HG02763 (cell line): ENCODE results near the gene DGKE.

Experiments
- ATAC-seq: cut with Tn5 transposase; IDR thresholded peaks from one replicate; pipeline ENCODE4 v1.9.1; 2021; ENCODE audit warnings: mild to moderate bottlenecking, moderate library complexity; ENCODE audit not compliant: unreplicated experiment

The DGKE gene

DNA sequence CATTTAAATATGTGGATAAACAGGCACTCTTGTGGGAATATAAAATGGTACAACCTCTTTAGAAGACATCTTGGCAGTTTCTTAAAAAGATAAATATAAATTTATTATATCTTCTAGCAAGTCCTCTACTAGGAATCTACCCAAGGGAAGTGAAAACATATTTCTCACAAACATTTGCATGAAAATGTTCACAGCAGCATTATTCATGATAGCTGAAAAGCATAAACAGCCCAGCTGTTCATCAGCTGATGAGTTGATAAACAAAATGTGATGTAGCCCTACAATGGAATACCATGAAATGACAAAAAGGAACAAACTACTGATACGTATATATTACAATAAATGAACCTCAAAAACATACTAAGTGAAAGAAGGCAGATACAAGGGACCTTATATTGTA, 12.0 kb downstream of the DGKE start:
- no peak for ATAC-seq

DNA sequence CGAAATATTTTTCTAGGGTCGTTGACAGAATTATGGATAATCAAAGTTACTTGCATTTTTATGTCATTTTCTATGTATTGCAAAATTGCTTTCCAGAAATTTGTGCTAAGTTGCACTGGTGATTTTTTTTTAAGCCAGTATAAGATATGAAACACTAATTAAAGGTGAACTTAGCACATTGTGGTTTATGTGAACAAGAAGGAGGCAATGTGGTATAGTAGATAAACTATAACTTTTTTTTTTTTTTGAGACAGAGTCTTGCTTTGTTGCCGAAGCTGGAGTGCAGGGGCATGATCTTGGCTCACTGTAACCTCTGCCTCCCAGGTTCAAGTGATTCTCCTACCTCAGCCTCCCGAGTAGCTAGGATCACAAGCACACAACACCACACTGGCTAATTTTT, 13.2 kb downstream of the DGKE start:
- ATAC-seq = no peak

DNA sequence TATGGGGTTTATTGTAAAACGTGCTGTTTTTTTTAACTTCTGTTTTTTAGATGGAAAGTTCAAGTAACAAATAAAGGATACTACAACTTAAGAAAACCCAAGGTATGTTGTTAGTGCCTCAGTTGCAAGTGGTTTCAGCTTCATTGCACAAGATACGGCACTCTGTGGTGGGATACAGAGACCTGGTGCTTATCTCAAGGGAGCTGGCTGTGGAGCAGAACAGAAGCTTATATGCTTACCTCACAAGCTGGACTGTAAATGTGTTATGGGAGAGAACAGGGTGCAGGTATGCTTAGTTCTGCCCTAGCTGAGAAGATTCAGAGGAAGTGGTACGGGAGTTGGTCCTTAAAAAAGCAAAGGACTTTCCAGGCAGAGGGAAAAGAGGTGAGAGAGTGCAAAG, 15.2 kb downstream of the DGKE start:
- ATAC-seq = no peak

DNA sequence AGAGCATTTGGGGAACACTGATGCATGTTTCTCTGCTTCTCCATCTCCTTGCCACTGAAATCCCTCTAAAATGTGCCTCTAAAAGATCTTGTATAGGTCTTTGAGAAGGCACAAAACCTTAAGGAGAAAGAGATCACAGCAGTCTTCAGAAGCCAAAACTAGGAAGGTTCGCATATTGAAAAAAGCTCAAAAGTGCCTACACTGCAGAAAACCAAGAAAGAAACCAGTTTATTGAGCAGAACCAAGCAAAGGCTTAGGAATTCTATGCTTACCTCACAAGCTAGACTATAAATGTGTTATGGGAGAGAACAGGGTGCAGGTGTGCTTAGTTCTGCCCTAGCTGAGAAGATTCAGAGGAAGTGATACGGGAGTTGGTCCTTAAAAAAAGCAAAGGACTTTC, 16.6 kb downstream of the DGKE start:
- no peak for ATAC-seq

DNA sequence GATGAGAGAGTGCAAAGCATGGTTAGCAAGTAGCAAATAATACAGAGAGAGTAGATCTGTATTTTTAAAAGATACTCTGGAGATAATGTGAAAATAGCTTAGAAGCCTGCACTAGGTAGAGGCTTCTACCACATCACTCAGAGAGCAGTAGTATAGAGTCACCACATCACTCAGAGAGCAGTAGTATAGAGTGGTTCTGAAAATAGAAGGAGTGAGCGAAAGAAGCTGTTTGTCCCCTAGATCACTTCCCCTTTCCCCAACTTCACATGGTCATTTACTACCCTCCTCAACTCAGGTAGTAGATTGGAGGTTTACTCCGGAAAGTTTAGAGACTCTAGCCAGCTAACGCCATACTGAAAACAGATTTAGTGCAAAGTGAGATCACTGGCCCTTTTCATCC, 17.1 kb downstream of the DGKE start:
- no peak for ATAC-seq

DNA sequence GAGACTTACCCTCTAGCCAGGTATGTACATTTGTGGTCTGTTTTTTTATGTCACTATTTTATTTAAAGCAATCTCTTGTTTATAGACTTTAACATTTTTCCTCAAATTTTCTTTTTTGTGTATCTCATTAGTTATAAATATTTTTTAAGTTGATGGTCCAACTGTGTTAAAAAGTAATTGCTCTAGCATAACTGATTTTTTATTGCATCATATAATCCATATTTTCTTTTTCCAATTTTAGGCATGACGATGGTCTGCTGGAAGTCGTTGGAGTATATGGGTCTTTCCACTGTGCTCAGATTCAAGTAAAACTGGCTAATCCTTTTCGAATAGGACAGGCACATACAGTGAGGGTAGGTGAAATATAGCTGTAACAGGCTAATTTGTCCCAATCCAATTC, 27.9 kb downstream of the DGKE start:
- ATAC-seq = no peak

DNA sequence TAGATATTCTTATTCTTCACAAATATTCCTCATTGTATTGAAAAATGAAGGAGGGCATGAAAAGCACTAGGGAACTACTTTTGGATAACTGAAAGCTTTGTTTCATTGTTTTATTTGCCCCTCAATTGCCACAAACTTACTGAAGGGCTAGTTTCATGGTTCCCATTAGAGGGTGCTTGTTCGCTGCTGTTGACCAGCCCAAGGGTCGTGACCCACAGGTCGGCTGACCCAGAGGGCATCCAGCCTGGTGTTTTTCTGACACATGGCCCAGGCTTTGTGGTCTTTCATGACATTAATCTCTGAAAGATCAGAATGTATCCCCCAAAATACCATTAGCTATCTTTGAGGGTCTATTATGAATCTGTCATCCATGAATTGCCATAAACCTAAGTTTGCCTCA, 30.0 kb downstream of the DGKE start:
- no peak for ATAC-seq

DNA sequence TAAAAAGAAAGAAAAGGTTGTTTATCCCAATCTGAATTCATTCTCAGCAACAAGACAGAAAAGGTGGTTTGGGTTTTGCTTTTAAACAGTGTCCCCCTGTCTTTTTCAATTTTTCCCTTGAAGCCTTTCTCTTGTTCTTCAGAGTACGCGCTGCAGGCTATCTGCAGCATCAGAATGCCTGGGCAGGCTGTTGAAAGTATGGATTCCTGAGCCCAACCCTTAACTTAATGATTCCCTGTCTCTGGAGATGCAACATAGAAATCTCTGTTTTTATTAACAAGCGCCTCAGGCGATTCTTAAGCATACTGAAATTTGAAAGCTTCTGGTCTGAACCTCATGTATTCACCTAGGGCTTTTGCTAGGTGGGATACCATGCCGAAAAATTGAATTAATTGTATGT, 32.1 kb downstream of the DGKE start:
- ATAC-seq = no peak

DNA sequence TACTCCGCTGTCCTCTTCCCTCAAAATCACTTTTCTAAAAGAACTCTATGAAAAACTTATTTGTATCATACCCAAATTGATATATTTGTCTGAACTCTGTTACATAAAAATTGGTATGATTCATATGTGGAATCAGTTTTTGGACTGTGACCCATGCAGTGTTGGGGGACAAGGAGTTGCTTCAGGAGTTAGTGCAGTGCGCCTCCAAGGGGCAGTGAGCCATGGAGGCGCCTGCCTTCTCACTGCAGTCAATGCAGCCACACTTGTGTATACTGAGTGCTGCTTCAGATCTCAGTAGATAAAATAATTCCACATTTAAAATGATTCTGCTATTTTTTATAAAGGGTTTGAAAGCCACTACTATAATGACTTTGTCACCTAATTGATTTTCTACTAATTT, 32.5 kb downstream of the DGKE start:
- ATAC-seq = no peak

DNA sequence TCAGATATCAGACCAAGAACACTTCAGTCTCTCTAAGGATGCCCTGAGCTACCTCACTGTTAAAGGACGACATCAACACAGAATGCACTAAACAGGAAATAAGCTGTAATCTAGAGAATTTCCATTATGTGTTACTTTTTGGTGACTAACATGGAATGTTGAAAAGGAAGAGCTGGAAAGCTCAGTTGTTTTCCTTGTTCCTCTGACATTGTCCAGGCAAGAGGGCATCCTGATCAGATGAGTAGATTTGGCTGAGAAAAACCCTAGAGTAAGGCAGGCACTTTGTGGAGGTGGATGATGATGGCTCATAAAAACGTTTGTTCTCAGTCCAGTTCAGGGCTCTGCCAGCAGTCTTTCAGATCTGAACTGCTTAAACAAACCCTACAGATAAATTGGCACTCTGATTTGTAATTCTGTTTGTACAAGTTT, 34.0 kb downstream of the DGKE start:
- no peak for ATAC-seq

DNA sequence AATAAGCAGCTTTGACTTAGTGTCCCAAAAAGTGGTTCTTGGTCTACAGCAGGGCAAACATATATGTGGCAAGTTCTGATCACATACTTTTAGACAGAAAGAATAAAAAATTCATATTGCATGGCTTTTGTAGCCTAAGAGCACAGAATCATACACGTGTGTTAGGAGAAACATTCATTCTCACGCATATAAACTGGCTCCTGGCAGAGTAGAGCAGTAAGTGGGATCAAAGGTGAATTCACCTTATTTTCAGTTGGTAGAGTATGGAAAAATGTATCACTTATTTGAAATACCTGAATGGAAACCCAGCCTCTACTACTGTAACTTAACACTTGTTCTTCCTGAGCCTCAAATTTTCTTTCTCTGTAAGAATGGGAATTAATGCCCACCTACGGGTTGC, 34.8 kb downstream of the DGKE start:
- no peak for ATAC-seq

DNA sequence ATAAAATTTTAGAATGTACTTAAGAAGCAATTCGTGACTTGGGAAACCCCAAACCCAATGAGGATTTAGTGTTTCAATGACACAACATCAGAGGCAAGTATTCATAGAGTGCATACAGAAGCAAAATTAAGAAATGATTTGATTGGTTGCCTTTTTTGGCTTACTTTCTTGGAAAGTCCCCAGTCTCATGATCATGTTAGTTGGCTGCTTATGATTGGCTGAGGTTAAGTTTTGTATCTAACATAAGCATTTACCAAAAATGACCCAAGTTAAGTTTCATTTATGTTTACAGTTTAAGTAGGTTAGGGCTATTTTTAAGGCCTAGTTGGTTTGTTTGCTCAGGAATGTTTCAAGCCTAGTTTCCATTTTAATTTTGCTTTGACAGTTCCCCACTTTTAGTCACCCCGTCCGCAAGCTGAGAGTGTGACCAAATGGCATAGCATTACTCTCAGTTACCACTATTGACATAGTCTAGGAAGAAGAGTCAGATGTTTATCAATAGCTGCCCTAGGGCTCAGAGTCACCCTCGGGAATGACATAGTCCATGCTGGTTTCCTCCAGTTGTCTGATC, 36.2 kb downstream of the DGKE start:
- peak; percentile 61 for ATAC-seq

DNA sequence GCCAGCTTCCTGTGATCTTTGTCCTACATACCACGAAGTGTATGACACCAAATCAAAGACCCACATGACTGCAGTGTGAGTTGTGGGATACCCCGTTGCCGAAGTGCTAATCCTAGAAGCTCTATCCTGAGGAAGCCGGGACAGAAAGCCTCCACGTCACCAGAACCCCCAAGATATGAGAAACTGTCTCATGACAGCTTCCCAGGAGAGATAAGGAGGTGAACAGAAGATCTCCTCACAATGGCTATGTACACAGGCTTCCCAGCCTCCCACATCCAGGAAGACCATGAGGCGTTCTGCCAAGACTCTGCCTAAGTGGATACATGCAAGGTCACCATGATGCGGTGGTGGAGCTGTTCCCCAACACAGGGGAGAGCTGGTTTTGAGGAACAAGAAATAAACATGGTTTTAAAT, 42.8 kb downstream of the DGKE start:
- no peak for ATAC-seq

DNA sequence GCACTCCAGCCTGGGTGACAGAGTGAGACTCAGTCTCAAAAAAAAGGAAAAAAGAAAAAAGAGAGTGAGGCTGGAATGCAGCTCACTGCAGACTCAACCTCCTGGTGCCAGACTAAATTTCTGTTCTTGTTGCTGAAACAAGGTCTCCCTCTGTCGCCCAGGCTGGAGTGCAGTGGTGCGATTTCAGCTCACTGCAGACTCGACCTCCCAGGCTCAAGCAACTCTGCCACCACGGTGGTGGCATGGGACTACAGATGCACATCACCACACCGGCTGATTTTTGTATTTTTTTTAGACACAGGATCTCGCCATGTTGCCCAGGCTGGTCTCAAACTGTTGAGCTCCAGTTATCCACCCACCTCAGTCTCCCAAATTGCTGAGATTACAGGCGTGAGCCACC, 45.3 kb downstream of the DGKE start:
- no peak for ATAC-seq

DNA sequence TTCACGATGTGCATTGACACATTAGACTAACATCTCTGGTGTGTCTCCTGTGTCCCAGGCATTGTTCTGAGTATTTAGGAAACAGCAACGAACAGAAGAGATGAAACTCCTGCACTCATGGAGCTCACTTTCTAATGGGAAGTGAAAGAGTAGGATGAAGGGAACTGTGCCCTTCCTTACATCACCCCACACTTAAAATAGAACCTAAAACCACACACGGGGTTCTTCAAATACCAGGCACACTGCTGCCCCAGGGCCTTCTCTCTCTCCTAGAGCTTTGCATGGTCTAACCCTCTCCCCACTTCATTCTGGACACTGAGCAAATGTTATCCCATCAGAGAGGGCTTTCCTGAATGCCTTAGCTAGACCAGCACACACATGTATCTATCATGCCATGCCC, 46.2 kb downstream of the DGKE start:
- no peak for ATAC-seq

DNA sequence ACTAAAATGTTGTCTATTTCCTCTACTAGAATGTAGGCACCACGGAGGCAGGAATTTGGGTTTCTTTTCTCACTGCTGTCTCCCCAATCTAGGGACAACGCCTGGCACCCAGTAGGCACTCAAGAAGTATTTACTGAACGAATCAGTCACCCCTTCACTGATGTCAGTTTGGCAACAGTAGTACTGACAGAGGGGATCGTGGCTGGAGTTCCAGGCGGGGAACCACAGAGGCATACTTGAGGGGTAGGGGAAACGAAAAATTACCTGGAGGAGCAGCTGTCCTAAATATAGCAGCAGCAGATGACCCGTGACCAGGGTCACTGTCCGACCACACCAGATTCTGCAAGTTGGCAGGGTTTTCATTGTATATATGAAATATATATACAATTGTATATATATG, 46.6 kb downstream of the DGKE start:
- no peak for ATAC-seq

DNA sequence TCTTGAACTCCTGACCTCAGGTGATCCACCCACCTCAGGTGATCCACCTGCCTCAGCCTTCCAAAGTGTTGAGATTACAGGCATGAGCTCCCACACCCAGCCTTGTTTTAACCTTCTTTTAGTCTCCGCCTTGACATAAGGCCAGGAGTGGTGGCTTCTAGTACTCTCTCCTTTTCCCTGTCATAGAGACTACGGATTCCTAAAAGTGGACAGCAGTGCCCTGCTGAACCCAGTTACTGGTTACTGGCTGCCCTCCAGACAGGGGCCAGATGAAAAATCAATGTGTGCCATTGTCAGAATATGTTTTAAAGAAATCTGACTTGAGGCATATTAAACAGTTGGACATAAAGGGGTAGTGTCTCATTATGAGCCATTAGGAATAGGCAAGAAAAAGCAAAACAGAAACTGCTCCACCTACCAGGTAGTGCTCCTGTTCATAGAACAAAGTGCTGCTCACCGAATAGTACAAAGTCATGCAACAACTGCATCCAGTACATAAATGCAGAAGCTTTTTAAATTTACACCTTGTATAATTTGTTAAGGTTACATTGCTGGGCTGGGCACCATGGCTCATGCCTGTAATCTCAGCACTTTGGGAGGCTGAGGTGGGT, 47.8 kb downstream of the DGKE start:
- no peak for ATAC-seq

DNA sequence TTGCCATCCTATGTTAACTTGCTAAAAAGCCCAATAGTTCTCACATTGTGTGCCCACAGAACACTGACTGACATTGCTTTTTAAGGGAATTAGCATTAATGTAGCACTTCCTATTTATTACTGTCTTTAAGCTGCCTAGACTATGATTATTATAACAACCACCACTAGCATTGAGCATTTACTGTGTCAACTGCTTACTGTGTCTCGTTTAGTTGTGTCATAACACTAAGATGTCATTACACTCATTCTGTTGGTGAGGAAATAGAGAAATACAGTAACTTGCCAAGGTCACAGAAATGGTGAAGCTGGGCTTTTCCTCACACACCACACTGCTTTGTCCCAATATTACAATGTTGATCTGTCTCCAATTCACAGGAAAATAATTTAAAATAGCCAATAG, 49.7 kb downstream of the DGKE start:
- no peak for ATAC-seq

DNA sequence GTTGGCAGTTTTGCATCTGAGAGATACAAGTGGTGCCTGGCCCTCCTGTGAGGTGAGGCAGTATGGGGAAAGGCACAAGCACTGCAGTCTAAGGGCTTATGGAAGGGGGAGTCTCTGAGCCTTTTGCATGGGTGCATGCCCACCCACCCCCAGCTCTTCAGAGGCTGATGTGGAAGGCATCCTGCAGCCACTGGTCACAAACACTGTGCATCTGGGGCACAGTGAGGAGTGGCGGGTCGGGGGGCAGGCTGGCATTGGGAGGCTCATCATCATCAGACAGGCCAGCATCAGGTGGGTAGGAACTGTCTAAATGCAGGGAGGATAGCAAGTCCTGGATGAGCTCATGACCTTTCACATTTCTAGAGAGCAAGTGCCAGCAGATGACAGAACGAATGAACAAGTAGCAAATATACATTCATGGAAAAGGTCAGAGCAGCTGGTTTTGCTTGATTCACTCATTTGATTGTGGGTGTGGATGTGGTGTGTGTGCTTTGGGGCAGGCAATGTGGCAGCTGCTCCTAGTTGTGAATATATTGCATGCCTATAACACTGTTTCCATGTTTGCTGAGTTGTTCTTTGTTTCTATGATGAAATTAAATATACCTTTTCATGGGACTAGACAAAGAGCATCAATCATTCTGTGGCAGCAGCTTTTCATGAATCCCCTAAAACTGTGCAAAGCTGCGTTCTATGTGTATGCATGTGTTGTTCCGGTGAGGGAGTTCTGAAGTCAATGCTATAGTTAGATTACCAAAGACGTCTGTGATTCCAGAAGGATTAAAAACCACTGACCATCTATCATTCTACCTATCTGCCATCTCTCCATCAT, 50.7 kb downstream of the DGKE start:
- ATAC-seq = no peak

DNA sequence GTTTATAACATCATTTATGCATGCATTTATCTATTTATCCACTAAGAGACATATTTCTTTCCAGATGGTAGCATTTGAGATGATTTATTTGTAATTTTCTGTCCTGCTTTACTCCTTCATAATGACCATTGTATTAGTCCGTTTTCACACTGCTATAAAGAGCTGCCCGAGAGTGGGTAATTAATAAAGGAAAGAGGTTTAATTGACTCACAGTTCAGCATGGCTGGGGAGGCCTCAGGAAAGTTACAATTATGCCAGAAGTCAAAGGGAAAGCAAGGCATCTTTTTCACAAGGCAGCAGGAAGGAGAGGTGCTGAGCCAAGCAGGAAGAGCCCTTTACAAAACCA, 51.3 kb downstream of the DGKE start:
- ATAC-seq = no peak

DNA sequence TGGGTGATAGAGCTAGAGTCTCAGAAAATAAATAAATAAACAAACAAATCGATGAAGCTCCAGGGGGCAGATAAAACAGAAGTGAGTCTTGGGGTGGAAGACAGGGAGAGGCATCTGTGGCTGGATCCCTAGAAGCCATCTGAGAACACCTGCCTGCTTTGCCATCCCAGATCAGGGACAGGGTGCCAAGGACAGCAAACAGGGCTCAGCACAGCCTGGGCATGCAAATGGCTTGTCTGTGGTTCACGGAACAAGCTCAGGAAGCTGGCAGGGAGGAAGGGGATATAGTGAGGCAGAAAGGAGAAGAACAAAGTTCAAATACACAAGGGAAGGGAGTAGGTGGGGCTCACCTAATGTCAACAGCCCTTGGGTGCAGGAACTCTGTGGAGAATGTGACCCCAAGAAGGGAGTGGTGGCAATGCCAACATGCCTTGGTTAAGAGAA, 52.4 kb downstream of the DGKE start:
- ATAC-seq = no peak

DNA sequence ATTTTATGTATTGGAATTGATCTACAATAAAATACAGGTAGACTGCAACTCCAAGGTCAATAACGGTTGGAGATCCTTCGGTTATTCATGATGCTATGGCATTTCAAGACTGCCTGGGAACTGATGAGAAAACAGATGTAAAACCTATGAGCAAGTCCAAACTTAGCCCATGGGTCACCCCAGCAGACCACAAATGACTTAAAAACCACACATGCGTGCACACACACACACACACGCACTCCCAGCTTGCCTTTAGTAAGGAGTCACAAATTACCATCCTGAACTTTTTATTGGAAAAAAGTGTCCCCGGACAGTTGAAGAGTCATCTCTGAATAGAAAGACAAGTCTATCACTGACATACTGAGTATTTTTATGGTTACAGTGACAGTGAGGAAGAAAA, 53.2 kb downstream of the DGKE start:
- ATAC-seq = no peak
